ENCODE results near the gene COA6.
A peak's percentile ranks its signal among the peaks of the same experiment; 100 is the strongest.

The COA6 gene, protein sequence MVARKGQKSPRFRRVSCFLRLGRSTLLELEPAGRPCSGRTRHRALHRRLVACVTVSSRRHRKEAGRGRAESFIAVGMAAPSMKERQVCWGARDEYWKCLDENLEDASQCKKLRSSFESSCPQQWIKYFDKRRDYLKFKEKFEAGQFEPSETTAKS

DNA sequence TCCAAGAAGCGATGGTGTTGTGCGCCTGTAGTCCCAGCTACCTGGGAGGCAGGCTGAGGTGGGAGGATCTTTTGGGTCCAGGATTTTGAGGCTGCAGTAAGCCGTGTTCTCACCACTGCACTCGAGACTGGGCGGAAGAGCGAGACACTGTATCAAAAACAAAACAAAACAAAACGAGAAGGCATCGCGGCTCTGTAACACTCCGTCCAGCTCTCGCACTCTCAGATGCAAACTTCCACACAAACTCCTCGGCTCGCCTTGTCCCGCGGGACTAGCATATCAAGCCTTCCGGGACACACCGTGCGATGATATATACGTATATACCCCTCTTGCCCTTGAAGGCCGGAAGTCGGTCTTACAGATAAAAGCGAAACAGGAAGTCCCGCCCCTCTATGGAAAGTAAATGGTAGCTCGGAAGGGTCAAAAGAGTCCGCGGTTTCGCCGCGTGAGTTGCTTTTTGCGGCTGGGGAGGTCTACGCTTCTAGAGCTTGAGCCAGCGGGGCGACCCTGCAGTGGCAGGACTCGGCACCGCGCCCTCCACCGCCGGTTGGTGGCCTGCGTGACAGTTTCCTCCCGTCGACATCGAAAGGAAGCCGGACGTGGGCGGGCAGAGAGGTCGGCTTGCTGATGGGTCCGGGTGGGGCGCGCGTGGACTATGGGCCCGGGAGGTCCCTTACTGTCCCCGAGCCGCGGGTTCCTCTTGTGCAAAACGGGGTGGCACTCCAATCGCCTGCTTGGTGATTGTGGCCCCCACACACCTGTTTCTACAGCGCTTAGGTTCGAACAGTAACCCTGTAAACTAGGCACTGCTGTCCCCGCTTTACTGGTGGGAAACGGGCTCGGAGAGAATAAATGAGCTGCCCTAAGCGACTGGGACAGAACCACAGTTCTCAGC is at the start of gene COA6:
Gene COA6 (plus strand): TSS at position 393 of the 895 bp plus-strand sequence. CDS start 11 bp downstream, at position 404.
- ATAC-seq = peak; percentile 82 to 91

DNA sequence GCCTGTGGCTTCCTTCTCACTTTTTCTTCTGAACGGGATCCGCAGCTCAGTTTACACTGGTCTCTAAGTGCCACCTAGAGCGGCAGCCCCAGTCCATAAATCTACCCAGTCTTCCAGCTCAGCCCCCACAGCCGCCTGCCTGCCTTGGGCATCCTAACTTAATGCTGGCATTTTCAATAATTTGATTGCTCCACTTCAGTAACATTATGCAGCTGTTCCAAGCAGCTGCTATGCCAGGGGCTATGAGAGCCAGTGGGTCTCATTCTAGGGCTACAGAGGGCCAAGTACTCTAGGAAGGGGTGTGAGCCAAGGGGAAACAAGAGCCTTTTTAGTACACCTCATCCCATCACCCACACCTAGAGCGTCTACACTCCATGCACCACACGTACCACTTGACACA is 48.4 kb upstream of the COA6 start:
- no peak for ATAC-seq

DNA sequence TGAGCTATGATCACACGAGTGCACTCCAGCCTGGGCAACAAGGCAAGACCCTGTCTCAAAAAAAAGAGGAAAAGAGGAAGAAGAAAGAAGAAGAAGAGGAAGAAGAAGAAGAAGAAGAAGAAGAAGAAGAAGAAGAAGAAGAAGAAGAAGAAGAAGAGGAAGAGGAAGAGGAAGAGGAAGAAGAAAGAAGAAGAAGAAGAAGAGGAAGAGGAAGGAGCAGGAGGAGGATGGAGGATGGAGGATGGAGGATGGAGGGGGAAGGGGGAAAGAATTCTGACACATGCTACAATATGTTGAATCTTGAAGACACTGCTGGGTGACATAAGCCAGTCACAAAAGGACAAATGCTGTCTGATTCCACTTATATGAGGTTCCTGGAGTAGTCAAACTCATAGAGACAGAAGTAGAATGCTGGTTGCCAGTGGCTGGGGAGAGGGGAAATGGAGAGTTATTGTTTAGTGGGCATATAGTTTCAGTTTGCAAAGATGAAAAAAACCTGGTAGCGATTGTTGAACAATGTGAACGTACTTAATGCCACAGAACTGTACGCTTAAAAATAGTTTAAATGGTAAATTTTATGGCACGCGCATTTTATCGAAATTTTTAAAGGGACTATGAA is 47.3 kb upstream of the COA6 start:
- ATAC-seq = peak; percentile 51 to 70

DNA sequence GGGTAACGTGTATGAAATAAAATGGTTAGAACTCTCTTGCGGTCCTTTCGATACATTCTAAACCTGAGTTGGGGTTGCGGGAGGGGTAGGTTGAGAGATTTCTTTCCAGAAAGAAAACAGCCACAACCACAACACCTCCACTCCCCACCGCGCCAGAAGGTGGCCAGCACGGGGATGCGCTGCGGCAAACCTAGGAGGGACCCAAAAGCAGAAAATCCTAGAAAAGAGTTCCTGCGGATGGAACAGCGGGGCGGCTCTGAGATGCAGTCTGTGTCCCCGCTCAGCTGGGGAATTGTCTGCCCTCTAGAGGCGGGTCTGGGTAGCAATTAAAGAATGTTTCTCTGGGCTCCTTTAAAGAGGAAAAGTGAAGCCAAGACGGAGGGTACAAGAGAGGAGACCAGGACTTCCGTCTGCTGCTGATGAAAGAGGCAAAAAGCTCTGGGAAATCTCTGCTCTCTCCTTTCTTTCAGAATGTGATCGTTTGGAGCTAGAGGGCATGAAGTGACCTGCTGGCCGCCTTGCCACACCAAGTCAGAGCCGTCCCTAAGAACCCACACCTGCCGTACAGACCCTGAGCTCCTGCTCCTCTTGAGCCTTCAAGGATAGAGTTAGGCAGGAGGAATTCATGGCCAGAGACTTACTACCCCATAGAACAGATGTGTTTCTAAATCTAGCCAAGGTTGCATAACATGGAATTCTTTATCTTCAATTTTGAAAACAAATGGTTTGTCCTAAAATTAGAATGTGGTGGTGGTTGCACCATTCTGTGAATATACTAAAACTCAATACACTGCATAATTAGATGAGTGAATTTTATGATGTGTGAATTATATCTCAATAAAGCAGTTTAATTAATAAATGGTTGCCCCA is 46.5 kb upstream of the COA6 start:
- ATAC-seq = peak; percentile 83 to 85

DNA sequence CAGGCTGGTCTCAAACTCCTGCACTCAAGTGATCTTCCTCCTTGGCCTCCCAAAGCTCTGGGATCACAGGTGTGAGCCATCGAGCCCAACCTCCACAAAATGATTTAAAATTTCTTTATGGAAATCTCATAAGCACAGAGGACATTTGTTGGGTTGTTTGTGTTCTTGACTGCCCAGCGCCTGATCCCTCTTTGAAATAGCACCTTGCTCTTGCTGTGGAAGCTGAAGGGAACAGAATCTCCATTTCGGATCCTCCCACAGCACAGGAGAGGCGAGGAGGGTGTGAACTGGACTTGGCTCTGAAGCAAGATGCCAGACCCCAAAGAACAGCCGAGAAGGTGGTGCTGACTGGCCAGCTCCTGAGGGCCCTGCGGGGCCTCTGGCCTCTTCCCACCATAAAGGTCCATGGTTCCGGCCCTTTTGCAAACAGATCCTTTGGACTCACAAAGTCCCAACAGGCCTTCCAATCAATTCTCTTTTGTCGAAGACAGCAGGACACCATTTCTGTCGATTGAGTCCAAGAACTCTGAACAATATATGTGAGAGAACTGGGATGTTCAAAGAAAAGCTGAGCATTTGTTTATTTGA is 45.6 kb upstream of the COA6 start:
- no peak for ATAC-seq

DNA sequence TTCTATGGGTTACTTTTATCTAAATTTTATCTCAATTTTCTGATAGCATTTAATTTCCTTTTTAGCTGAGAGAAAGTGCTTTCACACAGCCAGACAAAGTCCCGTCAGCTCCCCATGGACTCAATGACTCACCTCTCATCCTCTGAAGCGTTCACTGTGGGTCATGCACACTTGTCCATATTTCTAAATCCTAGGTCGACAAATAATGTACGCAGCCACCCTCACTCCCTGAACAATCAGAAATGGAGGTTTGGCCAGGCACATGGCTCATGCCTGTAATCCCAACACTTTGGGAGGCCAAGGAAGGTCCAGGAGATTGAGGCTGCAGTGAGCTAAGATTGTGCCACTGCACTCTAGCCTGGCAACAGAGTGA is 42.4 kb upstream of the COA6 start:
- ATAC-seq = no peak

DNA sequence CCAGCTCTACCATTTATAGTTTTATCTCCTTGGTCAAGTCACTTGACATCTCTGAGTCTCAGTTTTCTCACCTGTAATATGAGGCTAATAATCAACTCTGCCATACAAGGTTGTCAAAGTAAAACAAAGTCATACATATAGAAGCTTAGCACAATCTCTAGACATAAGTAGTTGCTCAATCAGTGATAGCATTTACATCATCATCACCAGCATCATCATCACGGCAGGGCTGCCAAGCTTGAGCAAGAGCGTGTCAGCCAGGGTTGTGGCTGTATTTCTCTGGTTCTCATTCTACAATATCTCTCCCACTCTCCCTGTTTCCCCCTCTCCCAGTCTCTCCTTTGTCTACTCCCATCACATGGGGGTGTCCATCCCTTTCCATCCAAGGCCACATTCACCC is 41.7 kb upstream of the COA6 start:
- ATAC-seq = no peak

DNA sequence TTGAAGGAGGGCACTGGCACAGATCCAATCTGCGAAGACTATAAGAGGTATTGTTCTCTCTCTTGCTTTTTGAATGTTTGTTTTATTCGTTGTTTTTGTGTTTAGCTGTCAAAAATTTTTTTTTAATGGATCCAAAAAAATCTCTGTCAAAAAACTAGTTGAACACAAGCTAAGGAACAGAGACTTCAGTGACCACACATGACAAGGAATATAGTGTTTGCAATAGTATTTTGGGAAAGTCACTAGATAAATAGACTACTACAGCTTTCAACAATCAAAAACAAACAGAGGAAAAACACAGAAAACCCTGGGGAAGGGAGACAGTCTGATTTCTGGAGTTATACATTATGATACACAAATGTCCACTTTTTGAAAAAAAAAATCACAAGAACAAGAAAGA is 36.9 kb upstream of the COA6 start:
- no peak for ATAC-seq

DNA sequence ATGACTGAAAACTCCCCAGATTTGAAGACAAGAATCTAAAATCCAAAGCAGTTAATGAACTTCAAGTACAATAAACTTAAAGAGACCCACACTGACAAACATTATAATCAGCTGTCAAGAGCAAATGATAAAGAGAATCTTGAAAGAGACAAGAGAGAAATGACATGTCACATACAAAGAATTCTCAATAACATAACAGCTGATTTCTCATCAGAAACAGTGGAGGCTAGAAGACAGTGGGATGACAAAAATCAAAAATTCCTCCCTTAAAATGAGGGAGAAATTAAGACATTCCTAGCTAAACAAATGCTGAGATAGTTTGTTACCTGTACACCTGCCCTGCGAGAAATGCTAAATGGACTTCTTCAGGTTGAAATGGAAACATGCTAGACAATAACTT is 36.0 kb upstream of the COA6 start:
- ATAC-seq = no peak

DNA sequence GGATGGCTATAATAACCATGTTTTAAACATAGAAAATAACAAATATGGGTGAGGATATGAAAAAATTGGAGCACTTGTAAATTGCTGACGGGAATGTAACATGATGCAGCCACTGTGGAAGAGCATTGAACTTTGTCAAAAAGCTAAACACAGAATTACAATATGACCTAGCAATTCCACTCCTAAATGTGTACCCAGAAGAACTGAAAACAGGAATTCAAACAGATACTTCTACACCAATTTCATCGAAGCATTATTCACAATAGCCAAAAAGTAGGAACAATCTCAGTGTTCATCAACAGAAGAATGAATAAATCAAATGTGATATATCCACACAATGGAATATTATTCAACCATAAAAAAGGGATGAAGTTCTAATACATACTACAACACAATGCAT is 32.7 kb upstream of the COA6 start:
- ATAC-seq = no peak

DNA sequence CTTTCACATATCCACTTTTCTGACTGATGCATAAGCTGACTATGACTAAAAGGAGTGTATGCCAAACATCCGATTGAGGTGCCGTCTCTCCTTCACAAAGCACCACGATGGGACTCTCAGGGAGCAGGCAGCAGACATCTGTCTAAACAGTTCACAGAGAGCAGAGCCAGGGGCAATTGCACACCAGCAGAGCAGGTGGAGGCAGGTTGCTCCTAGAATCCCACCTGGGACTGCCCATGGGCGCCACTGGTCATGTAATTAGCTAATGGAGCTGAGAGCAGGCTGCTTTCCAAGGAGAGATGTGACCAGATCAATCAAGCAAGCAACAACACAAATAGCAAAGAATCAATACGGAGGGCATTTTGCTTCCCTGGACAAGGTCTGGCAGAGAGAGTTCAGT is 30.5 kb upstream of the COA6 start:
- no peak for ATAC-seq

DNA sequence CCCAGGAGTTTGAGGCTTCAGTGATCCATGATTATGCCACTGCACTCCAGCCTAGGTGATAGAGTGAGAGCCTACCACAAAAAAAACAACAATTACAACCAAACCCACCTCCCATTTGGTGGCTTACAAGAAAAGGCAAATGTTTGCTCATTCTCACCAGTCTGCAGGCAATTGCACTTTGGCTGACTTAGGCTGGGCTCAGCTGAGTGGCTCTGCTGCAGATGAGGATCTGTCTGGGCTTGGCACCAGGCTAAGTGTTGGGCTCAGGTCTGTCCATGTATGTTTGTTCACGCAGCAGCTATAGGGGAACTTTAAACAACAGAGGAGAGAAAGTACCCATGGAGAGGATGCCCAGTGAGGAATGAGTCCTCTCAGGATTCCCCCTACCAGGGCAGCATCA is 28.0 kb upstream of the COA6 start:
- ATAC-seq = no peak

DNA sequence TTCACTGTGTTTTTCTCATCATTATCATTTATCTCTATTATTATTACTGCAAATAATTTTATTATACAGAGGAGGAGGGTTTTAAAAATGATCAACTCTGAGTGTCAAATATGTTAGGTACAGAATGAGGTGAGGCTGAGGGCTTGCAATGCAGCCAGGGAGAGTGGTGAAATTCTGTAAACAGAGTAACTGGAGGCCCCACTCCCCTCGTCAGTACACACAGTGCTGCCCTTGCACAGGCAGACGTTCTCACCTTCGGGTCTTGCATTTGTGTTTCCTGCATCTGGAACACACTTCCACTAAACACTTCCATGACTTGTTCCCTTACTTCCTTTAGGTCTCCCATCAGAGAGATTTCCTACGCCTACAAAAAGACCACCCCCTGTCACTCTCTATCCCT is 24.3 kb upstream of the COA6 start:
- no peak for ATAC-seq

DNA sequence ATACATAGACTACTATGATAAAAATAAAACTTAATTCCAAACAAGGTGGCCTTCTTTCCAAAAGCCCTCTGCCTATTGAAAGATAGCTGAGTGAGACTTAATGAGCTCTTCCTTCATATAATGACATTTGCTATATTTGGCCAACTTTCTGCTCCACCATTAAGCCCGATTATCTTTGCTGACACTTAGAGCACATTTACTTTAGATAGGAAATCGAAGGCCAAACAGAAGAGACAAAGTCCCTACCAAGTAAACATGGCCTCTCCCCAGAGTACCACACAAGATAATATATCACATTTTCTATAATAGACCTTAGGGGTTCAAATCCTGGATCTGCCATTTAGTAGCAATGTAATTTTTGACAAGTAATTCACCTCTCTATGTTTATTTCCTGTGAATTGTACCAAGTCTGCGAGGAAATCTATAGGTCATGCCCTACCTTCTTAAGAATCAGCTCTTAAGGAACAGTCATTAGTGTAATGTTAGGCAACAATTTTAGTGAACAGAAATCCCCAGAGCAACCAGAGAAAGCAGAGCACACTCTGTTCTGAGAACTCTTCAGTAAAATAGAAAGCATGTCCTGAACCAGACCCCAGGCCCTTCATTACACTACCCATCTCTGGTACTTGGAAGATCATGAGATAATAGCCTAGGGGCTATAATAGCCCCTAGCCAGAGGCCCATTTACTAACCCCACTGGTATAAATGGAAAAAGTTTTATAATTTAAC is 17.3 kb upstream of the COA6 start:
- ATAC-seq = peak; percentile 71 to 78

DNA sequence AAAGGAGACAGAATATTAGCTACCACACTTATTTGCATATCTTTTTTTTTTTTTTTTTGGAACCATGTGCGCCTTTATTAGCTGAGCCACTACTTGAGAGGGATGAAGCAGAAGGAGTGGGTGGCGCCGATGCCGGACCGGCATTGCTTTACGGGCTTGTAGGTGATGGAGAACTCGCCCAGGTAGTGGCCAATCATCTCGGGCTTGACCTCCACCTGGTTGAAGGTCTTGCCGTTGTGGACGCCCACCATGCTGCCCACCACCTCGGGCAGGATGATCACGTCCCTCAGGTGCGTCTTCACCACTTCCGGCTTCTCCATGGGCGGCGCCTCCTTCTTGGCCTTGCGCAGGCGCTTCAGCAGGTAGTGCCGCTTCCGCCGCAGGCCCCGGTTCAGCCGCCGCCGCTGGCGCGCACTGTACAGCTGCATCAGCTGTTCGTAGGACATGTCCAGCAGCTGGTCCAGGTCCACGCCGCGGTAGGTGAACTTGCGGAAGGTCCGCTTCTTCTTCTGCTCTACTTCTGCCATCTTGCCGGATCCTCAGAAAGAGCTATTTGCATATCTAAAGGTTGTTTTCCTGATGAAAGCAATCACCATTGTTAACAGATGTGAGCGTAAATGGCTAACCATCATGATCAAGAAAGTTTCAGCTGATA is 16.5 kb upstream of the COA6 start:
- peak; percentile 59 to 64 for ATAC-seq

DNA sequence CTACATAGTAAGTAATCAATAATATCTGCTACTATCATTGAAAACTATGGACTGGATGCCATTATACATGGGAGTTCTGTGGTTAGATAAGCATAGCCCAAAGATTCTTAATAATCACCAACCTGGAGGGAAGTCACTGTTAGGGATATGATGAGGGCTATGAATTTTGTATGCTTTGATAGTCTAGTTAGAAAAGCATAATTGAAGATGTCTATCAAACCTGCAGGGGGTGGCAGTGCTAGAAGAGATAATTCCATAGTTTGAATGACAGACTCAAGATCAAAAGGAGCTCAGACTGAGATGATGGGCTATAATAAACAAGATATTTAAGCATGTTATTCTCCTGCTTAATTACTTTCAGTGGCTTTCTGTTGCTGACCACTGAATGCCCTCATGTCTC is 15.4 kb upstream of the COA6 start:
- ATAC-seq = no peak

DNA sequence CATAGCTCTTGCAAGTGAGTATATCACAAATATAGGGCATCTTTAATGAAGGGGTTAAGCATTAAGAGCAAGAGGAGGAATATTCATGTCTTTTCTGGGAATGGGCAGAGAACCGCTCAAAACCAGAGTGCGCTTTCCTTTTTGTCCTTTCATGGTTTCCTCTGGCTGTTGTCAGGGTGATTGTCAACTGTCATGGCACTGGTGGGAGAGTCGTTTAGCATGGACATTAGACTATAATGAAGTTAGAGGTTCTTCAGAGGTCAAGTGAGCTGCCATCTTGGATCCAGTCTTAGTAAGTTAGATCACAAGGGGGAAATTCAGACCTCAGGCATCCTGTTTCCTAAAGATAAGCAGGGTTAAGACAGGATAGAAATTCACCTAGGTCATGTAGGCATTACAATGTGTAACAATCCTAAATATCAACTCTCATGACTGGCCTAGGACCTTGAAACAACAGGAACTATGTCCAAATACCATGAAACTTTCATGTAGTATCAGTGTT is 12.1 kb upstream of the COA6 start:
- no peak for ATAC-seq

DNA sequence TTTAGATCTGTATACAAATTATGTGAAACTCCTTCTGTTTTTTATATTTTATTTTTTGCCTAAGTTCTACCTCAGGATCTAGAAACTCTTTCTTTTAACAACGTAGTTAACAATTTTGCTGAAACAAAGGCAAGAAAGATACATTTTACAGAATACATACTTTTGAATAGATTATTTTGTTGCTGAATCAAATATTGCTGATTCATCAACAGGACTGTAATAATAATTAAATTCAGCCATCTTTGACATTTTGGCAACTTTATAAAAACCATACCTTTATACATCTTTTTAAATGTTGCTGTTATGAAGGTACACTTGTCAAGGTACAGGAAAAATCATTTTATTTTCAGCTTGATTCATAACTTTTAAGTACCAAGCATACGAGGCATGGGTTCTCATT is 10.7 kb upstream of the COA6 start:
- no peak for ATAC-seq

DNA sequence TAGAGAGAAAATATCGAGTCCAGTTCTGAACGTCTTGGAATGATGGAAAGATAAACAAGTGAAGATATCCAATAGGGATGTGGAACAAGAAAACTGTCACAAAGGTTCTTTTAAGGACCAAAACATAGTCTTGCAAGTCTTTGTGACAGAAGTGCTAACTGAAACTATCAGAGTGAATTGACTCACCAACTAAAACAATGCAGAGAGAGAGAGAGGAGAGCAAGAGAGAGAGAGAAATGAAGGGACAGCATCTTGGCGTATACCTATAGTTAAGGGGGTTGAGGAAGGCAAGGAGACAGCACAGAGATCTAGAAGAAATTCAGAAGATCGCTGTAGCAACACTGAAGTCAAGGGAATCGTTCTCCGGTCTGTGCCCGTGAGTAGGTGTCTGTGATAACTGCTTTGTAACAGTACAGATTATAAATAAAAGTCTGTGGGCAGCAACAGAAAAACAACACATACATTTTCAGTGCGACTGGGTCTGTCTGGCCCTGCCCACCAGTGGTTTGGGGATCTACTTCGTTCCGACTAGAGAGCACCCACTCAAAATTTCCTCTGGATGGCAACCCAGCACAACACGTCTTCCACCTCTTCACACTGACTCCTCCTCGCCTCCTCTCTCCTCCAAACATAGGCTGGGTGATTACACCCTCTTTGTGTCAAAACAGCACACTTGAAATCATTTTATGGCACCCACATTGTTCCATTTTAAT is 4.8 kb upstream of the COA6 start:
- ATAC-seq = peak; percentile 22 to 30

DNA sequence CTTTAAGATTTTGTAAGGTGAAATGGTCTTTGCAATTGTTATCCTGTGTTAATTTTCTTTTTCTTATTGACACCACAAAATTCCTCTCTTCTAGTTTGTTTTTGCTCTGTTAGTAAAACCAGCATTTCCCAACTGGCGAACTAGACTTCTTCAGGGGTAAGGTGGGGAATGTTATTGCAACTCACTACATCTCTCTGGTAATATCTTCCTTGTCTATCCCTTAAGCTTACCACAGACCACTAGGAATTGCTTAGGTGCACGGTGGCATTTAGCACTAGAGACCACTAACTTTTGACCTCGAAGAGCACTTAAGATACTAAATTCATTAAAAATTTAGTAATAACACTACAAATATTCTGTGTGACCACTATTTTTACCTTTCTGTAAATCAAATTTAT is 4.2 kb upstream of the COA6 start:
- no peak for ATAC-seq

DNA sequence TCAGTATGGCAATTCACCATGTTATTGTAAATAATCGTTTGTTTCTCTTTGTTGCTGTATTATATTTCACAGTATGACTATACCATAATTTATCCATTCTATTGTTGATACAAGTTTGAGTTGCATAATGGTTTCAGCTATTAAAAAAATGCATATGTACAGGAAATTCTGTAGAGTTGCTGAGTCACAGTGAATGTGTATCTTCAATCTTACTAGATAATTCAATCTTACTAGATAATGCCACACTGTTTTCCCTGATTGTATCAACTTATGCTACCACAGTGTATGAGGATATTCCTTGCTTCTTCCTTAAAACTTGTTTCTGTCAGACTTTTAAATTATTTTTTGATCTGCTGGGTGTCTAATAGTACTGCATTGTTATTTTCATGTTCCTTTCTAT is 3.5 kb upstream of the COA6 start:
- peak in 1 of 2 donors; percentile 10 for ATAC-seq
